ENCODE results near the gene AP5B1. TPM values are rescaled to one million over a fixed set of nuclear protein-coding genes. Genes with fewer than 3 reads are reported as not detected.

AP5B1 gene
- total and polyA plus RNA-seq, 9 of the 15 experiments (the other 6 are each of a cell fraction or from before 2014, with no cell fraction given): 0.51 to 24.2 (median 5.1) TPM

GRCh38 chr11:65817835-65818680, 37.3 kb upstream of the AP5B1 start (continued):
- TF ChIP-seq ZBTB40 (IDR thresholded peaks at IDR 0.05): no peak
- no peak for TF ChIP-seq ZBTB40 (CRISPR knock-in tag; IDR thresholded peaks at IDR 0.05)
- TF ChIP-seq CHD7 (IDR thresholded peaks at IDR 0.05; ENCODE audit: low read depth, low read length): no peak
- 0 out of 2 replicates have a peak, but pooled peaks have one; percentile 12 for TF ChIP-seq TCF3 (CRISPR knock-in tag; IDR thresholded peaks at IDR 0.05)
- TF ChIP-seq NONO (IDR thresholded peaks at IDR 0.05; ENCODE audit: low read depth in 2 of 2, low read length in 1 of 2): peak in 1 of 2 experiments; percentile 43; a peak in 1 of 4 replicates
